HT1080 (cell line): ENCODE results near the gene UNC80. TPM values are rescaled to one million over a fixed set of nuclear protein-coding genes. Genes with fewer than 3 reads are reported as not detected.

ENCODE experiments used
- DNase-seq: peaks from one replicate; pipeline ENCODE4 v3.0.0-alpha.2; 2015; ENCODE audit warnings: low read depth
- total RNA-seq: library from RNA; depleted of rRNA; stranded (reverse); fragments of >200 nt; shearing (Covaris generic); gene quantifications from 2 replicates; pipeline ENCODE4 v1.2.3, GENCODE V29; 2014

The UNC80 gene
- total RNA-seq, 1 experiment from 2014 or later: 0.79 TPM

- DNase-seq: no peak
These were observed 198.1 kb downstream of the UNC80 start for GRCh38 chr2:209969692-209970091.

- no peak for DNase-seq
These were observed 198.6 kb downstream of the UNC80 start for GRCh38 chr2:209970271-209970670.

GRCh38 chr2:209970711-209971110, 199.1 kb downstream of the UNC80 start:
- no peak for DNase-seq

- DNase-seq: no peak
These were observed 201.7 kb downstream of the UNC80 start for GRCh38 chr2:209973328-209973727.

- peak; percentile 16 for DNase-seq
These were observed 202.9 kb downstream of the UNC80 start for GRCh38 chr2:209974576-209974975.

- DNase-seq: no peak
These were observed 205.2 kb downstream of the UNC80 start for GRCh38 chr2:209976698-209977385.

- peak; percentile 27 for DNase-seq
These were observed 206.0 kb downstream of the UNC80 start for GRCh38 chr2:209977386-209978239.

- no peak for DNase-seq
These were observed 212.7 kb downstream of the UNC80 start for GRCh38 chr2:209984291-209984690.

- no peak for DNase-seq
These were observed 214.2 kb downstream of the UNC80 start for GRCh38 chr2:209985874-209986273.

GRCh38 chr2:209986415-209986814, 214.8 kb downstream of the UNC80 start:
- DNase-seq: peak; percentile 66

- DNase-seq: no peak
These were observed 216.4 kb downstream of the UNC80 start for GRCh38 chr2:209988010-209988409.

GRCh38 chr2:209990838-209991237, 219.2 kb downstream of the UNC80 start:
- no peak for DNase-seq

- DNase-seq: no peak
These were observed 222.3 kb downstream of the UNC80 start for GRCh38 chr2:209993968-209994367.

GRCh38 chr2:209998596-209998995, 227.0 kb downstream of the UNC80 start:
- DNase-seq: no peak

GRCh38 chr2:210000464-210001324, 229.1 kb downstream of the UNC80 start:
- no peak for DNase-seq

GRCh38 chr2:210002158-210003157, 230.8 kb downstream of the UNC80 start, which contains the start of gene RPE:
Gene RPE (plus strand): TSS chr2:210002638. CDS start chr2:210002662, 24 bp downstream.
- DNase-seq: peak; percentile 94

- DNase-seq: no peak
These were observed 231.7 kb downstream of the UNC80 start for GRCh38 chr2:210003359-210003758.

GRCh38 chr2:210004881-210005280, 233.2 kb downstream of the UNC80 start:
- DNase-seq: no peak

GRCh38 chr2:210007895-210008294, 236.3 kb downstream of the UNC80 start:
- no peak for DNase-seq

- DNase-seq: no peak
These were observed 237.5 kb downstream of the UNC80 start for GRCh38 chr2:210009126-210009525.
